K562 (cell line): ENCODE measurements around the gene SLC35F4. TPM values are rescaled to one million over a fixed set of nuclear protein-coding genes. Genes with fewer than 3 reads are reported as not detected.

Source experiments
- ATAC-seq: fragments of 200-7000 bp; cut with Tn5 transposase; 3 replicates; pipeline ENCODE4 v1.9.1; 2020; ENCODE audit warnings: moderate library complexity
- BruUV-seq: library from RNA; stranded (reverse); fragments of 400-500 nt; replicated peaks from 2 replicates; lab custom pipeline; 2021; lab: Mats Ljungman, UMichigan
- CTCF ChIA-PET: fragments of 300-600 bp; formaldehyde crosslinking; extraction: SDS; loops from one replicate; lab custom pipeline; 2021; ENCODE audit warnings: low intra/inter-chr PET ratio; lab: Yijun Ruan, JAX
- POLR2A ChIA-PET: fragments of 300-600, 350-650 bp; sonication (Branson Sonifier 250); formaldehyde crosslinking; extraction: SDS; loops from one replicate; lab custom pipeline; 2021; ENCODE audit warnings: antibody characterized with exemption, inconsistent platforms; lab: Yijun Ruan, JAX
- DNase-seq, 4 experiments: peaks; one replicate each; pipeline versions ENCODE4 v3.0.0 to v3.0.0-alpha.2; 2011 to 2018; ENCODE audit warnings: low spot score in 3 of 4, mixed read lengths in 3 of 4; ENCODE audit errors: extremely low read depth in 1 of 4
- FAIRE-seq: peaks from 2 replicates; lab custom pipeline; 2011; peaks lifted over from hg19 to GRCh38; lab: Jason Lieb, UNC
- H2AFZ ChIP-seq: 2 replicates; pipeline ENCODE4 v1.6.0; 2011; ENCODE audit warnings: low read depth, low read length, control low read depth, inconsistent platforms
- H3K27ac ChIP-seq: fragments of 200-600 bp; 3 replicates; pipeline ENCODE4 v1.8.0; 2011; ENCODE audit warnings: low read depth, mild to moderate bottlenecking, control low read depth, inconsistent platforms, low read length, moderate library complexity, mixed read lengths; ENCODE audit errors: extremely low read depth
- H3K27me3 ChIP-seq, 2 experiments: fragments of 300-600 bp in 1 of 2; 2 replicates in 1 of 2; 3 replicates in 1 of 2; pipeline versions ENCODE4 v1.6.0 to v1.8.0; 2011; ENCODE audit warnings: inconsistent platforms in 2 of 2, low read length in 2 of 2, mild to moderate bottlenecking in 1 of 2, mixed read lengths in 1 of 2, moderate library complexity in 1 of 2; ENCODE audit not compliant: control insufficient read depth in 2 of 2, insufficient read depth in 2 of 2
- H3K36me3 ChIP-seq: fragments of 300-600 bp; 3 replicates; pipeline ENCODE4 v1.8.0; 2011; ENCODE audit warnings: mild to moderate bottlenecking, low read length, inconsistent platforms; ENCODE audit not compliant: control insufficient read depth, insufficient read depth
- H3K4me1 ChIP-seq, 2 experiments: fragments of 200-600 bp in 1 of 2; replicated peaks in 1 of 2; 2 replicates in 1 of 2; 3 replicates in 1 of 2; pipeline versions ENCODE4 v1.5.1 to v1.8.0; 2011; ENCODE audit warnings: inconsistent platforms in 2 of 2, low read length in 2 of 2, mild to moderate bottlenecking in 1 of 2, mixed read lengths in 1 of 2, moderate library complexity in 1 of 2; ENCODE audit not compliant: control insufficient read depth in 2 of 2, insufficient read depth in 2 of 2
- H3K4me2 ChIP-seq: 2 replicates; pipeline ENCODE4 v1.6.1; 2011; ENCODE audit warnings: low read length, control low read depth, inconsistent platforms, mixed read lengths; ENCODE audit not compliant: insufficient read depth
- H3K4me3 ChIP-seq: fragments of 200-600 bp; sonication (generic), shearing (Covaris generic); 2 replicates; pipeline ENCODE4 v1.5.1; 2016; ENCODE audit warnings: control low read depth, inconsistent platforms
- H3K79me2 ChIP-seq: fragments of 200-600 bp; 3 replicates; pipeline ENCODE4 v1.8.0; 2011; ENCODE audit warnings: low read length, inconsistent platforms; ENCODE audit not compliant: control insufficient read depth, insufficient read depth
- H3K9ac ChIP-seq, 2 experiments: 2 replicates each; pipeline versions ENCODE4 v1.6.0 to v1.6.1; 2011; ENCODE audit warnings: low read depth in 2 of 2, low read length in 2 of 2, control low read depth in 1 of 2, inconsistent platforms in 1 of 2, mild to moderate bottlenecking in 1 of 2, mixed read lengths in 1 of 2; ENCODE audit not compliant: insufficient read depth in 1 of 2
- H3K9me1 ChIP-seq: one replicate; pipeline ENCODE4 v1.6.0; 2011; ENCODE audit warnings: inconsistent platforms, mild to moderate bottlenecking, low read length, moderate library complexity; ENCODE audit not compliant: control insufficient read depth, insufficient read depth
- H3K9me3 ChIP-seq: replicated peaks from 2 replicates; pipeline ENCODE4 v1.5.1; 2011; ENCODE audit warnings: low read depth, low read length, inconsistent platforms; ENCODE audit not compliant: control insufficient read depth, insufficient read depth
- H4K20me1 ChIP-seq: replicated peaks from 2 replicates; pipeline ENCODE4 v1.6.1; 2011; ENCODE audit warnings: low read length, inconsistent platforms, mixed read lengths; ENCODE audit not compliant: control insufficient read depth, insufficient read depth
- ATF4 ChIP-seq: fragments of 450-650 bp; formaldehyde crosslinking; IDR thresholded peaks from 2 replicates; pipeline ENCODE4 v1.4.0; 2022; ENCODE audit warnings: mild to moderate bottlenecking, moderate library complexity
- CTCF ChIP-seq, 3 experiments: IDR thresholded peaks in 2 of 3; conservative IDR thresholded peaks in 1 of 3; 2 replicates each; pipeline ENCODE4 v1.5.1; 2011 to 2012; ENCODE audit warnings: low read length in 3 of 3, mild to moderate bottlenecking in 3 of 3, control low read depth in 2 of 3, improper control_type of control experiment in 1 of 3, inconsistent platforms in 1 of 3, low read depth in 1 of 3, mixed read lengths in 1 of 3, moderate library complexity in 1 of 3; ENCODE audit not compliant: insufficient read depth in 2 of 3
- RAD21 ChIP-seq, 2 experiments: fragments of 250-450 bp in 1 of 2; fragments of 450-650 bp in 1 of 2; sonication (Bioruptor Pico) in 1 of 2; formaldehyde crosslinking in 1 of 2; IDR thresholded peaks in 1 of 2; conservative IDR thresholded peaks in 1 of 2; 2 replicates each; pipeline versions ENCODE4 v1.4.0 to v1.8.0; 2020 to 2022; ENCODE audit warnings: mild to moderate bottlenecking in 2 of 2, moderate library complexity in 1 of 2
- REST ChIP-seq, 2 experiments: fragments of 450-650 bp; formaldehyde crosslinking in 1 of 2; IDR thresholded peaks; 2 replicates each; pipeline versions ENCODE4 v1.4.0 to v1.6.1; 2014 to 2020; ENCODE audit warnings: mild to moderate bottlenecking in 2 of 2, borderline replicate concordance in 1 of 2, low read depth in 1 of 2
- TFE3 ChIP-seq: fragments of 450-650 bp; formaldehyde crosslinking; IDR thresholded peaks from 2 replicates; pipeline ENCODE4 v1.4.0; 2020; ENCODE audit warnings: mild to moderate bottlenecking, mixed read lengths
- ZC3H11A ChIP-seq: IDR thresholded peaks from 2 replicates; pipeline ENCODE4 v1.6.1; 2012; ENCODE audit warnings: low read depth, low read length, improper control_type of control experiment
- in situ Hi-C: fragments of 300-500 bp; cut with MboI; formaldehyde crosslinking; loops from 4 replicates; pipeline ENCODE4 v1.15.0; 2018; ENCODE audit warnings: inconsistent platforms, mixed read lengths
- intact Hi-C: fragments of 100-400 bp; cut with micrococcal nuclease; formaldehyde crosslinking; loops from 2 replicates; pipeline ENCODE4 v1.14.2; 2022
- polyA plus RNA-seq, 8 experiments: library from polyadenylated mRNA; depleted of rRNA in 4 of 8; stranded (reverse) in 5 of 8; unstranded in 3 of 8; fragments of >200 nt; fragmentation: Nextera tagmentation in 2 of 8; fragmentation: Illumina TruSeq in 1 of 8; extraction: Ambion mirVana in 2 of 8; extraction: Trizol in 1 of 8; gene quantifications; 2 replicates each; pipeline versions ENCODE4 v1.2.1 to v1.2.3, GENCODE V29; 2011 to 2014; ENCODE audit warnings: inconsistent platforms in 1 of 8, missing spikeins in 1 of 8
- total RNA-seq, 7 experiments: library from RNA; depleted of rRNA in 6 of 7; stranded (reverse); fragments of >200 nt in 6 of 7; fragmentation: Illumina TruSeq in 2 of 7; extraction: Trizol in 2 of 7; gene quantifications; 2 replicates each; pipeline versions ENCODE4 v1.2.1 to v1.2.3, GENCODE V29; 2011 to 2021; ENCODE audit warnings: low replicate concordance in 1 of 7

Gene SLC35F4
- total and polyA plus RNA-seq, 9 of the 15 experiments (the other 6 are each of a cell fraction or from before 2014, with no cell fraction given): 0.01 TPM; not detected in 8

GRCh38 chr14:57692671-57693070 lies 173.2 kb downstream of the SLC35F4 start:
- H4K20me1 ChIP-seq: no peaks in the 10 kb centered on the region
- no peaks in the 10 kb centered on the region for H3K27me3 ChIP-seq
- no peak for TF ChIP-seq ATF4 (CRISPR knock-in tag)
- no peak for TF ChIP-seq TFE3
- TF ChIP-seq CTCF (IDR thresholded peaks at IDR 0.05 in 2 of 3, conservative IDR thresholded peaks at IDR 0.05 in 1 of 3; ENCODE audit: insufficient read depth in 2 of 3, low read depth in 1 of 3, low read length in 3 of 3): peak in 2 of 3 experiments; percentile 18 to 37; a peak in 2 of 6 replicates
- no peak for TF ChIP-seq ZC3H11A
- TF ChIP-seq REST (IDR thresholded peaks at IDR 0.05; ENCODE audit: borderline replicate concordance): 0 out of 2 replicates have a peak, but pooled peaks have one; percentile 8
- TF ChIP-seq REST (CRISPR knock-in tag; IDR thresholded peaks at IDR 0.05; ENCODE audit: low read depth): no peak
- TF ChIP-seq RAD21 (CRISPR knock-in tag; conservative IDR thresholded peaks at IDR 0.05 in 1 of 2, IDR thresholded peaks at IDR 0.05 in 1 of 2): peak in 1 of 2 experiments; percentile 37; a peak in 1 of 4 replicates
- BruUV-seq: no TSS peak
- DNase-seq: peak; percentile 6 to 20 (median 8)
- no peak overlapping the region for H3K9ac ChIP-seq
- peak; percentile 46; the same call in 1 of the 3 replicates for ATAC-seq
- no peak overlapping the region for H3K4me3 ChIP-seq
- no peak for FAIRE-seq
- no peak overlapping the region for H2AFZ ChIP-seq
- H3K79me2 ChIP-seq: no peaks in the 10 kb centered on the region
- no peaks in the 10 kb centered on the region for H3K36me3 ChIP-seq
- no peaks in the 10 kb centered on the region for H3K9me1 ChIP-seq
- intact Hi-C loops (loop anchor here (1.0 to 5.0 kb wide), 2 partner anchors 180 to 380 kb away; no protein-coding TSS in a partner anchor), in situ Hi-C loops (no loop called here)
- POLR2A ChIA-PET: interaction anchor here (0.5 kb wide), 1 partner anchor 40 kb away, joined by 4 read pairs; no protein-coding TSS in a partner anchor
- no peak overlapping the region for H3K4me2 ChIP-seq
- CTCF ChIA-PET: interaction anchor here (0.6 kb wide), 1 partner anchor 16 kb away, joined by 3 read pairs; no protein-coding TSS in a partner anchor
- no peaks in the 10 kb centered on the region for H3K9me3 ChIP-seq
- H3K4me1 ChIP-seq: no peaks in the 10 kb centered on the region
- no peak overlapping the region for H3K27ac ChIP-seq
